Measurements from ENCODE around the gene CDK6. TPM values are rescaled to one million over a fixed set of nuclear protein-coding genes. Genes with fewer than 3 reads are reported as not detected.

CDK6 gene
- total RNA-seq, 2 donors from 2014 or later, result 13.6 to 39.9 TPM

- Histone ChIP-seq H3K27me3 (replicated peaks; ENCODE audit: insufficient read depth) (no peaks in the 10 kb centered on the region), H3K36me3 (no peaks in the 10 kb centered on the region), H3K4me3 (no peak overlapping the region), H3K27ac (no peak overlapping the region), H3K9me3 (no peaks in the 10 kb centered on the region), H3K4me1 (replicated peaks) (no peaks in the 10 kb centered on the region)
- TF ChIP-seq CTCF (IDR thresholded peaks at IDR 0.05) (no peak), POLR2A (IDR thresholded peaks at IDR 0.05) (no peak), POLR2AphosphoS5 (IDR thresholded peaks at IDR 0.05) (no peak)
- intact Hi-C loops (cut with DNase I), result no loop called here
- DNase-seq (ENCODE audit: low spot score), result no peak
- WGBS, result 94% methylated on average over 5 of the region's 5 CpGs
Measured at GRCh38 chr7:92708111-92709042, 128.0 kb downstream of the CDK6 start.

GRCh38 chr7:92707435-92707834, 128.9 kb downstream of the CDK6 start:
- 92% methylated on average over 3 of the region's 3 CpGs for WGBS
- intact Hi-C loops (cut with DNase I), result no loop called here
- Histone ChIP-seq H3K36me3 (no peaks in the 10 kb centered on the region), H3K4me1 (replicated peaks) (no peaks in the 10 kb centered on the region), H3K27ac (no peak overlapping the region), H3K9me3 (no peaks in the 10 kb centered on the region), H3K4me3 (no peak overlapping the region), H3K27me3 (replicated peaks; ENCODE audit: insufficient read depth) (no peaks in the 10 kb centered on the region)
- no peak for DNase-seq (ENCODE audit: low spot score)
- no peak for TF ChIP-seq POLR2A (IDR thresholded peaks at IDR 0.05)

DNA sequence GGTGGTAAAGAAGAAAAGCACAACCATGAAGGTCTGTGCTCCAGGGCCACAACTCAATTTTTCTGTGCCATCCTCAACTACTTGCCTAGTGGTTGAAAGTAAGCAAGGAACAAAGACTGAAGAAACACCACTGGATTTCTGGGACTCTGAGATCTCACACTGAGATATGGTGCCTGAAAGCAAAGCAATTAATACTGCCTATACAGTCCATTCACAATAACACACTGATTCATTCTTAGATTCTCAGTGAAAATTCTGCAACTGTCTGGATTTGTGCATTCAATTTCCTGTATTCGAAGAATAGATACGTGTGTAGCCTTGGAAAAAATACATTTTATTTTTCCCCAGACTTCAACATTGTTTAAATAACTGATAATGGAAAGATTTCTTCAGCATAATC, 129.8 kb downstream of the CDK6 start:
- 93% methylated on average over 2 of the region's 2 CpGs for WGBS
- TF ChIP-seq POLR2AphosphoS5 (IDR thresholded peaks at IDR 0.05) (no peak), POLR2A (IDR thresholded peaks at IDR 0.05) (no peak), CTCF (IDR thresholded peaks at IDR 0.05) (no peak)
- Histone ChIP-seq H3K4me3 (no peak overlapping the region), H3K4me1 (replicated peaks) (no peaks in the 10 kb centered on the region), H3K9me3 (no peaks in the 10 kb centered on the region), H3K27ac (no peak overlapping the region), H3K36me3 (no peaks in the 10 kb centered on the region), H3K27me3 (replicated peaks; ENCODE audit: insufficient read depth) (no peaks in the 10 kb centered on the region)
- no peak for DNase-seq (ENCODE audit: low spot score)
- intact Hi-C loops (cut with DNase I), result no loop called here

DNA sequence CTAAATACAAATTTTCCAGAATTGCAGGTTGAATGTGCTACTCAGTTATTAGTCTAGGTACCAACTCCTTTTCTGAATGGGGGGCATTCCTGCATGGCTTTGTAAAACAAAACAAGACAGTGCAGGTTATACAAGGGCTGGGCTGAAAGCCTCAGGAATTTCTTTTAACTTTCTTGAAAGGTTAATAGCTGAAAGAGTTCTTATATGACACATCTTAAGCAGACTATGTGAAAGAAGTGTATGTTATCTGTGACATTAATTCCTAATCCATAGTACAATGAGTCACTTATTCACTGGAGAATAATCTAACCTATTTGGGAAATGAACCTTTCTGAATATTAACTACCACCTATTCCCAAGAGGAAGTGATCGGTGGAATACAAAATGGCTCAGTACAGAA, 130.5 kb downstream of the CDK6 start:
- TF ChIP-seq POLR2AphosphoS5 (IDR thresholded peaks at IDR 0.05) (no peak), CTCF (IDR thresholded peaks at IDR 0.05) (no peak), POLR2A (IDR thresholded peaks at IDR 0.05) (no peak)
- no peaks in the 10 kb centered on the region for H3K36me3 ChIP-seq
- H3K27ac ChIP-seq, result no peak overlapping the region
- no peak overlapping the region for H3K4me3 ChIP-seq
- no peak for DNase-seq (ENCODE audit: low spot score)
- 86% methylated on average over 1 of the region's 1 CpG for WGBS
- no peaks in the 10 kb centered on the region for H3K4me1 ChIP-seq (replicated peaks)
- H3K9me3 ChIP-seq, result no peaks in the 10 kb centered on the region
- intact Hi-C loops (cut with DNase I), result no loop called here
- no peaks in the 10 kb centered on the region for H3K27me3 ChIP-seq (replicated peaks; ENCODE audit: insufficient read depth)

- no peaks in the 10 kb centered on the region for H3K36me3 ChIP-seq
- intact Hi-C loops (cut with DNase I), result no loop called here
- no peak overlapping the region for H3K4me3 ChIP-seq
- no peak overlapping the region for H3K27ac ChIP-seq
- TF ChIP-seq CTCF (IDR thresholded peaks at IDR 0.05), result no peak
- no peak for TF ChIP-seq POLR2A (IDR thresholded peaks at IDR 0.05)
- TF ChIP-seq POLR2AphosphoS5 (IDR thresholded peaks at IDR 0.05), result no peak
- 96% methylated on average over 3 of the region's 3 CpGs for WGBS
- no peak for DNase-seq (ENCODE audit: low spot score)
- H3K4me1 ChIP-seq (replicated peaks), result no peaks in the 10 kb centered on the region
- no peaks in the 10 kb centered on the region for H3K27me3 ChIP-seq (replicated peaks; ENCODE audit: insufficient read depth)
- H3K9me3 ChIP-seq, result no peaks in the 10 kb centered on the region
Measured at GRCh38 chr7:92704858-92705257, 131.5 kb downstream of the CDK6 start.

All from prostate gland (tissue), 2 donors.